MCF 10A (cell line): ENCODE results near the gene PHF13. TPM values are rescaled to one million over a fixed set of nuclear protein-coding genes. Genes with fewer than 3 reads are reported as not detected.

Experiments used
- BruUV-seq: library from RNA; stranded (reverse); fragments of 400-500 nt; replicated peaks from 2 replicates; lab custom pipeline; 2021; lab: Mats Ljungman, UMichigan
- CTCF ChIA-PET: fragments of 300-600 bp; sonication (Branson Sonifier 250); formaldehyde crosslinking; extraction: SDS; loops from one replicate; lab custom pipeline; 2021; ENCODE audit warnings: antibody characterized with exemption, inconsistent platforms; lab: Yijun Ruan, JAX
- POLR2A ChIA-PET: fragments of 300-600, 350-650 bp; sonication (Branson Sonifier 250); formaldehyde crosslinking; extraction: SDS; loops from one replicate; lab custom pipeline; 2020; ENCODE audit warnings: antibody characterized with exemption, inconsistent platforms; lab: Yijun Ruan, JAX
- DNase-seq: peaks from one replicate; pipeline ENCODE4 v3.0.0-alpha.2; 2018; ENCODE audit not compliant: unreplicated experiment
- H3K27ac Mint-ChIP-seq: one replicate; pipeline ENCODE4 v1.8.0; 2022; ENCODE audit warnings: mild to moderate bottlenecking, low read depth, mixed read lengths; ENCODE audit not compliant: unreplicated experiment
- H3K27me3 Mint-ChIP-seq: one replicate; pipeline ENCODE4 v1.8.0; 2022; ENCODE audit warnings: mixed read lengths; ENCODE audit not compliant: insufficient read depth, unreplicated experiment
- H3K36me3 Mint-ChIP-seq: one replicate; pipeline ENCODE4 v1.8.0; 2022; ENCODE audit warnings: mild to moderate bottlenecking, moderate library complexity, mixed read lengths; ENCODE audit not compliant: insufficient read depth, unreplicated experiment
- H3K4me1 Mint-ChIP-seq: one replicate; pipeline ENCODE4 v1.8.0; 2022; ENCODE audit warnings: mixed read lengths; ENCODE audit not compliant: insufficient read depth, unreplicated experiment
- H3K4me3 Mint-ChIP-seq: one replicate; pipeline ENCODE4 v1.8.0; 2022; ENCODE audit warnings: mild to moderate bottlenecking, moderate library complexity, mixed read lengths; ENCODE audit not compliant: unreplicated experiment
- H3K9me3 Mint-ChIP-seq: one replicate; pipeline ENCODE4 v1.8.0; 2022; ENCODE audit warnings: mixed read lengths; ENCODE audit not compliant: unreplicated experiment
- CTCF ChIP-seq: fragments of 200-600 bp; IDR thresholded peaks from one replicate; pipeline ENCODE4 v1.8.0; 2022; ENCODE audit warnings: antibody characterized with exemption, mild to moderate bottlenecking; ENCODE audit not compliant: unreplicated experiment
- intact Hi-C: fragments of 100-400 bp; cut with micrococcal nuclease; formaldehyde crosslinking; loops from 2 replicates; pipeline ENCODE4 v1.14.1; 2022
- total RNA-seq: library from RNA; stranded (reverse); gene quantifications from 2 replicates; pipeline ENCODE4 v1.2.3, GENCODE V29; 2022

PHF13 gene
- total RNA-seq, 1 experiment from 2014 or later: 10.3 TPM

DNA sequence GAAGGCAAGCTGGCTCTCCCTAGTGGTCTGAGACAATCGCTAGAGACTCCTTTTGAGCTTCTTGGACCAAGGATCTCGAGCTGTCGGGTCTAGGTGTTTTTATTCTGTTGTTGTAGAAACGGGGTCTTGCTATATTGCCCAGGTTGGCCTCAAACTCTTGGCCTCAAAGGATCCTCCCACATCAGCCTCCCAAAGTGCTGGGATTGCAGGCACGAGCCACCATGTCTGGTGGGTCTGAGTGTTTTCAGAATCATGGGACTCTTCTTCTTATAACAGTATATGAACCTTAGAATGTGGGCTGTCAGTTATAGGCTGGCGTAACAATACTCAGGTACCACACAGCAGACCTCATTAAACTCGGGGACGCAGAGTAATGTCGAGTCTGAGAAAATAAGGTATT lies 55.0 kb downstream of the PHF13 start:
- H3K4me1 Mint-ChIP-seq: no peaks in the 10 kb centered on the region
- H3K27ac Mint-ChIP-seq: no peak overlapping the region
- intact Hi-C loops: no loop called here
- no peaks in the 10 kb centered on the region for H3K27me3 Mint-ChIP-seq
- BruUV-seq: no TSS peak
- DNase-seq: no peak
- POLR2A ChIA-PET: no interaction called here
- H3K9me3 Mint-ChIP-seq: no peaks in the 10 kb centered on the region
- CTCF ChIA-PET: interaction anchor here (0.8 kb wide), 1 partner anchor 36 kb away, joined by 5 read pairs; no protein-coding TSS in a partner anchor
- H3K4me3 Mint-ChIP-seq: no peak overlapping the region
- TF ChIP-seq CTCF: no peak
- peaks cover 75% of the 10 kb centered on the region for H3K36me3 Mint-ChIP-seq

GRCh38 chr1:6672558-6672957 lies 59.0 kb downstream of the PHF13 start:
- no peak overlapping the region for H3K4me3 Mint-ChIP-seq
- H3K4me1 Mint-ChIP-seq: no peaks in the 10 kb centered on the region
- intact Hi-C loops: no loop called here
- POLR2A ChIA-PET: interaction anchor here (1.1 kb wide), 1 partner anchor 10 kb away, joined by 6 read pairs; no protein-coding TSS in a partner anchor
- H3K9me3 Mint-ChIP-seq: no peaks in the 10 kb centered on the region
- TF ChIP-seq CTCF: no peak
- no peak overlapping the region for H3K27ac Mint-ChIP-seq
- no peaks in the 10 kb centered on the region for H3K27me3 Mint-ChIP-seq
- no TSS peak for BruUV-seq
- no peak for DNase-seq
- H3K36me3 Mint-ChIP-seq: peaks cover 84% of the 10 kb centered on the region
- CTCF ChIA-PET: interaction anchor here (1.1 kb wide), 1 partner anchor 30 kb away, joined by 4 read pairs; no protein-coding TSS in a partner anchor

Other genes starting within 250 kb of the PHF13 start
- gene ACOT7, start 220.0 kb upstream of the PHF13 start, total RNA-seq: 110 and 117 TPM in 2 replicates
- gene HES2, start 193.8 kb upstream of the PHF13 start, total RNA-seq: 5.0 and 7.6 TPM in 2 replicates
- gene ESPN, start 189.0 kb upstream of the PHF13 start, total RNA-seq: 0.68 TPM in 1 of 2 replicates, not detected in the other
- gene TNFRSF25, start 147.6 kb upstream of the PHF13 start, total RNA-seq: 27.6 and 33.7 TPM in 2 replicates
- 32.3 and 35.9 TPM in 2 replicates for gene PLEKHG5, start 122.1 kb upstream of the PHF13 start, total RNA-seq
- gene NOL9, start 59.2 kb upstream of the PHF13 start, total RNA-seq: 49.2 and 62.3 TPM in 2 replicates
- gene TAS1R1, start 58.4 kb upstream of the PHF13 start, total RNA-seq: not detected in 2 replicates
- 40.6 TPM in 2 replicates for gene ZBTB48, start 33.7 kb upstream of the PHF13 start, total RNA-seq
- 14.0 and 19.5 TPM in 2 replicates for gene KLHL21, start 10.9 kb upstream of the PHF13 start, total RNA-seq
- gene THAP3, start 11.1 kb downstream of the PHF13 start, total RNA-seq: 14.7 and 18.9 TPM in 2 replicates
- 70.4 and 76.1 TPM in 2 replicates for gene DNAJC11, start 88.1 kb downstream of the PHF13 start, total RNA-seq
- 74.1 and 95.8 TPM in 2 replicates for gene CAMTA1, start 171.7 kb downstream of the PHF13 start, total RNA-seq